ENCODE data around the gene NR1D2.
"Not testable (repeated sequence)": the region's sequence is repeated elsewhere in the genome, so short reads cannot be mapped to it uniquely, and the experiment has no call there.

The NR1D2 gene

GRCh38 chr3:23913182-23913581 is 31.9 kb upstream of the NR1D2 start:
- DNase-seq, result no peak
- no peaks in the 10 kb centered on the region for H3K27me3 ChIP-seq
- H3K9me3 ChIP-seq, result no peaks in the 10 kb centered on the region
- H3K4me3 ChIP-seq (ENCODE audit: low read depth, low read length), result no peak overlapping the region
- peaks cover 9% of the 10 kb centered on the region for H3K36me3 ChIP-seq
- no peak for TF ChIP-seq CTCF (IDR thresholded peaks at IDR 0.05; ENCODE audit: low read depth, low read length)
- no peaks in the 10 kb centered on the region for H3K4me1 ChIP-seq

- no peaks in the 10 kb centered on the region for H3K9me3 ChIP-seq
- H3K36me3 ChIP-seq, result peaks cover 18% of the 10 kb centered on the region
- DNase-seq, result no peak
- no peak for TF ChIP-seq CTCF (IDR thresholded peaks at IDR 0.05; ENCODE audit: low read depth, low read length)
- no peaks in the 10 kb centered on the region for H3K4me1 ChIP-seq
- H3K4me3 ChIP-seq (ENCODE audit: low read depth, low read length), result no peak overlapping the region
- H3K27me3 ChIP-seq, result no peaks in the 10 kb centered on the region
These were observed 31.0 kb upstream of the NR1D2 start for GRCh38 chr3:23913873-23914743.

- Histone ChIP-seq H3K4me1 (no peaks in the 10 kb centered on the region), H3K27me3 (no peaks in the 10 kb centered on the region), H3K36me3 (peaks cover 32% of the 10 kb centered on the region), H3K9me3 (no peaks in the 10 kb centered on the region), H3K4me3 (ENCODE audit: low read depth, low read length) (peak overlapping the region; percentile 88)
- DNase-seq, result no peak
- TF ChIP-seq CTCF (IDR thresholded peaks at IDR 0.05; ENCODE audit: low read depth, low read length), result no peak
These were observed 29.5 kb upstream of the NR1D2 start for GRCh38 chr3:23915537-23916108.

- Histone ChIP-seq H3K4me1 (no peaks in the 10 kb centered on the region), H3K9me3 (no peaks in the 10 kb centered on the region), H3K4me3 (ENCODE audit: low read depth, low read length) (peak overlapping the region; percentile 88), H3K27me3 (no peaks in the 10 kb centered on the region), H3K36me3 (peaks cover 37% of the 10 kb centered on the region)
- DNase-seq, result no peak
- no peak for TF ChIP-seq CTCF (IDR thresholded peaks at IDR 0.05; ENCODE audit: low read depth, low read length)
These were observed 28.8 kb upstream of the NR1D2 start for GRCh38 chr3:23916152-23916885.

GRCh38 chr3:23916886-23917678 is 28.0 kb upstream of the NR1D2 start, which contains the start of the genes NKIRAS1 and RPL15:
TSS of gene NKIRAS1 (minus strand) at chr3:23916990. CDS start at chr3:23910904, 6,086 bp downstream.
TSS of gene RPL15 (plus strand) at chr3:23917132. CDS start at chr3:23917860, 728 bp downstream.
- H3K4me1 ChIP-seq, result no peaks in the 10 kb centered on the region
- H3K4me3 ChIP-seq (ENCODE audit: low read depth, low read length), result peak within 1 kb of the TSS; percentile 88
- no peaks in the 10 kb centered on the region for H3K27me3 ChIP-seq
- DNase-seq, result peak; percentile 94
- peaks cover 37% of the 10 kb centered on the region for H3K36me3 ChIP-seq
- TF ChIP-seq CTCF (IDR thresholded peaks at IDR 0.05; ENCODE audit: low read depth, low read length), result peak; percentile 22
- H3K9me3 ChIP-seq, result no peaks in the 10 kb centered on the region

GRCh38 chr3:23917679-23918303 is 27.3 kb upstream of the NR1D2 start:
- H3K4me1 ChIP-seq, H3K27me3 ChIP-seq, H3K9me3 ChIP-seq: not testable (repeated sequence)
- Histone ChIP-seq H3K36me3 (peaks cover 37% of the 10 kb centered on the region), H3K4me3 (ENCODE audit: low read depth, low read length) (peak overlapping the region; percentile 88)
- DNase-seq, result peak; percentile 56

GRCh38 chr3:23918331-23918730 is 26.8 kb upstream of the NR1D2 start:
- peaks cover 37% of the 10 kb centered on the region for H3K36me3 ChIP-seq
- H3K4me3 ChIP-seq (ENCODE audit: low read depth, low read length), result peak overlapping the region; percentile 88
- not testable (repeated sequence) for H3K9me3 ChIP-seq, DNase-seq, H3K27me3 ChIP-seq, H3K4me1 ChIP-seq

Measured in BE2C (cell line).